HG03066 (cell line): Measurements from ENCODE around the gene SGK1.
"Not testable (repeated sequence)": the region's sequence is repeated elsewhere in the genome, so short reads cannot be mapped to it uniquely, and the experiment has no call there.

Experiments
- ATAC-seq: cut with Tn5 transposase; IDR thresholded peaks from one replicate; pipeline ENCODE4 v1.9.1; 2021; ENCODE audit warnings: low read depth; ENCODE audit not compliant: unreplicated experiment

SGK1 gene

GRCh38 chr6:134257516-134257915 lies 60.4 kb downstream of the SGK1 start:
- no peak for ATAC-seq

GRCh38 chr6:134256862-134257261 lies 61.0 kb downstream of the SGK1 start:
- ATAC-seq, result no peak

- not testable (repeated sequence) for ATAC-seq
These were observed 62.6 kb downstream of the SGK1 start for GRCh38 chr6:134255280-134255679.

- no peak for ATAC-seq
These were observed 63.8 kb downstream of the SGK1 start for GRCh38 chr6:134254118-134254517.

GRCh38 chr6:134253681-134254080 lies 64.2 kb downstream of the SGK1 start:
- no peak for ATAC-seq

GRCh38 chr6:134251320-134251719 lies 66.6 kb downstream of the SGK1 start:
- ATAC-seq, result no peak

- no peak for ATAC-seq
These were observed 67.1 kb downstream of the SGK1 start for GRCh38 chr6:134250776-134251175.

- ATAC-seq, result no peak
These were observed 67.9 kb downstream of the SGK1 start for GRCh38 chr6:134249759-134250602.

GRCh38 chr6:134249239-134249758 lies 68.6 kb downstream of the SGK1 start:
- no peak for ATAC-seq

GRCh38 chr6:134247844-134248580 lies 69.9 kb downstream of the SGK1 start:
- no peak for ATAC-seq

- ATAC-seq, result peak; percentile 92
These were observed 70.6 kb downstream of the SGK1 start for GRCh38 chr6:134247231-134247833.

GRCh38 chr6:134245706-134246105 lies 72.2 kb downstream of the SGK1 start:
- no peak for ATAC-seq

GRCh38 chr6:134245041-134245440 lies 72.9 kb downstream of the SGK1 start:
- ATAC-seq, result no peak

GRCh38 chr6:134240665-134241431 lies 77.1 kb downstream of the SGK1 start:
- ATAC-seq, result no peak

- no peak for ATAC-seq
These were observed 78.7 kb downstream of the SGK1 start for GRCh38 chr6:134238960-134239795.

- ATAC-seq, result no peak
These were observed 79.9 kb downstream of the SGK1 start for GRCh38 chr6:134238006-134238405.

GRCh38 chr6:134235937-134236751 lies 81.8 kb downstream of the SGK1 start:
- peak; percentile 95 for ATAC-seq

- ATAC-seq, result not testable (repeated sequence)
These were observed 82.6 kb downstream of the SGK1 start for GRCh38 chr6:134235334-134235733.
